ENCODE measurements around the gene NIPSNAP3A.
"Not testable (repeated sequence)": the region's sequence is repeated elsewhere in the genome, so short reads cannot be mapped to it uniquely, and the experiment has no call there.

Gene NIPSNAP3A

GRCh38 chr9:104747565-104748358, at the start of gene NIPSNAP3A:
Gene NIPSNAP3A (plus strand): TSS chr9:104747683. CDS start chr9:104747793, 110 bp downstream.
- peak; percentile 18 to 98 (median 84) for DNase-seq

GRCh38 chr9:104700306-104700705, 47.2 kb upstream of the NIPSNAP3A start:
- no peak for DNase-seq

DNA sequence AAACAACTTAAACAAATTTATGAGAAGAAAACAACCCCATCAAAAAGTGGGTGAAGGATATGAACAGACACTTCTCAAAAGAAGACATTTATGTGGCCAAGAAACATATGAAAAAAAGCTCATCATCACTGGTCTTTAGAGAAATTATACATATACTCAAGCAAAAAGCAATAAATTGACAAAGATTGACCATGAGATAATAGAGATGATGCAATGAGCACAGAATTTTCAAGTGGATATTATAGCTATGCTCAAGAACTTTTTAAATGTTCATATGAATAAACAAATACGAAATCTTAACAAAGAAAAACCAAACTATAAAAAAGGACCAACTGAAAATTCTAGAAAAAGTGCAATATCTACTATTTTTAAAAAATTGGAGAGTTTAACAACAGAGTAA, 38.7 kb upstream of the NIPSNAP3A start:
- not testable (repeated sequence) for DNase-seq

- no peak for DNase-seq
These were observed 35.9 kb upstream of the NIPSNAP3A start for GRCh38 chr9:104711604-104712003.

- DNase-seq, result no peak
These were observed 22.5 kb upstream of the NIPSNAP3A start for GRCh38 chr9:104725014-104725413.

- DNase-seq, result no peak
These were observed 9.0 kb upstream of the NIPSNAP3A start for GRCh38 chr9:104738452-104738851.

DNA sequence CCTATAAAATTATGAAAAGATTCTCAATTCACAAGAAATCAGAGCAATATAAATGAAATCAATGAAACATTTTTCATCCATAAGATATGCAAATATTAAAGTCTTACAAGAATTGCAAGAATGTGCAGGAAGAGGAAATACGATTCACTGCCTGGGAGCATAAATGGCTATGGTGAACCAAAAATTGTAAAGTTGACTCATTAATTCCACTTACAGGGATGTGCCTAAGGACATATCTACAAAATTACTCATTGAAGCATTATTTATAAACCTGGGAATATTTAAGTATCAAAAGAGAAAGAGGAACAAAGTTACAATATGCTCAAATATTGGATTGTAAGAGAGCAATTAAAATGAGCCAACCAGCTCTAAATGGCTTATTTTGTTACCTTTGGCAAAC, 6.9 kb upstream of the NIPSNAP3A start:
- DNase-seq, result no peak

- peak in 8 of 56 donors; percentile 3 to 52 (median 8) for DNase-seq
These were observed 4.0 kb upstream of the NIPSNAP3A start for GRCh38 chr9:104743376-104743985.

GRCh38 chr9:104745852-104746251, 1.6 kb upstream of the NIPSNAP3A start:
- DNase-seq, result no peak

DNA sequence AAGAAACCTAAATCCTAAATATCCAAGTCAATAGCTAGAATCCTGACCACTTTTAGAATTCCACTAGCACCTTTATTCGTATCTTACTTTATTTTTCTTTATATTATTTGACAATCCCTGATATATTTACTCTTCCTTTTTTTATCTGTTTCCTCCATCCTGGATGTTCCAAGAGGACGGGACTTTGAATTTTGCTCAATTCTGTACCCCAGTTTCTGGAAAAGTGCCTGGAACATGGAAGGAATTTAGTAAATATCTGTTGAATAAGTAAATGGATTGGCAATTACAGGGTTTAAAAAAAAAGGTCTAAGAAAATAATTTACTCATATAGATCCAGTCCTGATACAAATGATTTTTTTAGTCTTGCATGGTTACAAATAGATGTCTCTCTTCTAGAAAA, 1.2 kb upstream of the NIPSNAP3A start:
- no peak for DNase-seq

GRCh38 chr9:104746798-104747197, 685 bp upstream of the NIPSNAP3A start:
- no peak for DNase-seq

DNA sequence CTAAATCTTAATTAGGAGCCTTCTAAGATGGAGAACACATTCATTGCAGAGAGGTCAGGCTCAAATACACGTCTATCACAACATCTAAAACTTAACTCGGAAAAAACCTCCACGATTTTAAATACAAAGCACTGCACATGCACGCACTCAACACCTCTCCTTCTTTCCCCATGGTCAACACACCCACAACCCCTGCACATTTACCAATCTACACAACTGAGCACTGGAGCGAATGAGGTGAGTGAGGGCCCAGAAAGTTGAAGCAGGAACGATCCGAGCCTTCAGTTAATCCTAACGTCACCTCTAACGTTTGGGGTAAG, 278 bp upstream of the NIPSNAP3A start:
- DNase-seq, result no peak

GRCh38 chr9:104748359-104749031, 1.0 kb downstream of the NIPSNAP3A start:
- no peak for DNase-seq

GRCh38 chr9:104750185-104750767, 2.8 kb downstream of the NIPSNAP3A start:
- no peak for DNase-seq

- DNase-seq, result no peak
These were observed 11.5 kb downstream of the NIPSNAP3A start for GRCh38 chr9:104758974-104759373.

GRCh38 chr9:104765138-104765537, 17.7 kb downstream of the NIPSNAP3A start:
- no peak for DNase-seq

DNA sequence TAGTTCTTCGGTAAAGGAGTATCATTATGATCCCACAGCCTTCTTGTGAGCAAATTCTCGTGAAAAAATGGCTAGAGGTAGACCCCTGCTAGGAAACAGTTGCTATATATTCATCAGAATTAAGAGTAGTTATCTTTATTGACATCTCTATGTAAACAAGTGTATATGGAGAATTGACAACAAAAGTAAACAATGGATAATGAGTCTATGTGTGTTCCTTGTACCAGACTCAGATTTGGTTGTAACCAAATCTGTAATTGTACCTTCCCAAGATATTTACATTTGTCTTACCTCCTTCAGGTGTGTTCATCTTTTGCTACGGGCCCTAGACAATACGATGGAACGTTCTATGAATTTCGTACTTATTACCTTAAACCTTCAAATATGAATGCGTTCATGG, 18.5 kb downstream of the NIPSNAP3A start:
- no peak for DNase-seq

GRCh38 chr9:104767507-104767906, 20.0 kb downstream of the NIPSNAP3A start:
- no peak for DNase-seq

- DNase-seq, result not testable (repeated sequence)
These were observed 21.5 kb downstream of the NIPSNAP3A start for GRCh38 chr9:104769029-104769428.

DNA sequence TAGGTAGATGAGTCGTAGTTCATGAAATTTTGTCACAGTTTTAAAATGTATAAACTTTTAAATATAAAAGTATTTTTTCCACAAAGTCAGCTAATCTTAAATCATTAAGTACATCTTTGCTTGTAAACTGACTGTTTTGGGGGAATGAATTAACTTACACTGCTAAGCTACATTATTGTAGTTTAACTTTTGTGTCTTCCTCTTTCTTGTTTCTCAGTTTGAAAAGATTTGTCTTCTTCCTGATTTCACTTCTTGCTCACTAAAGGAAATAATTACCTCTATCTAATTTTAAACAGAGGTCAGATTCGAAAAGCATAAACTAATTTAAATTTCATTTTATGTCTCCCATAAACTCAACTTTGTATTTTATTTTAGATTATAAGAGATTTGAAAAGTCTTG, 22.2 kb downstream of the NIPSNAP3A start:
- DNase-seq, result no peak

GRCh38 chr9:104772714-104773510, 25.4 kb downstream of the NIPSNAP3A start:
- no peak for DNase-seq

All from amygdala (tissue), 56 donors.